HepG2 (cell line): ENCODE data around the gene ZNF274. TPM values are rescaled to one million over a fixed set of nuclear protein-coding genes. Genes with fewer than 3 reads are reported as not detected.

Source experiments
- DMAP1 ChIP-seq: IDR thresholded peaks from 2 replicates; pipeline ENCODE4 v1.6.1; 2016
- FOSL2 ChIP-seq: sonication (generic); formaldehyde crosslinking; IDR thresholded peaks from 2 replicates; pipeline ENCODE4 v1.4.0; 2020; ENCODE audit warnings: missing genetic modification reagents
- FOXJ3 ChIP-seq: sonication (generic); formaldehyde crosslinking; IDR thresholded peaks from 2 replicates; pipeline ENCODE4 v1.4.0; 2020; ENCODE audit warnings: missing genetic modification reagents, mild to moderate bottlenecking, borderline replicate concordance
- GABPA ChIP-seq, 2 experiments: IDR thresholded peaks; 2 replicates each; pipeline ENCODE4 v1.6.1; 2011 to 2016; ENCODE audit warnings: low read depth in 2 of 2, low read length in 1 of 2, missing biosample characterization in 1 of 2, missing genetic modification characterization in 1 of 2
- GABPB1 ChIP-seq: IDR thresholded peaks from 2 replicates; pipeline ENCODE4 v1.6.1; 2016; ENCODE audit warnings: mild to moderate bottlenecking, missing genetic modification reagents, moderate library complexity, missing compliant biosample characterization
- GATA4 ChIP-seq: sonication (generic); IDR thresholded peaks from 2 replicates; pipeline ENCODE4 v1.6.1; 2016; ENCODE audit warnings: antibody characterized with exemption, low read depth, borderline replicate concordance
- HNRNPLL ChIP-seq: fragments of 200-400 bp; formaldehyde crosslinking; IDR thresholded peaks from 2 replicates; pipeline ENCODE4 v1.6.1; 2017; ENCODE audit warnings: mild to moderate bottlenecking, low read depth, low read length; ENCODE audit not compliant: poor library complexity, severe bottlenecking
- HNRNPUL1 ChIP-seq: fragments of 200-400 bp; formaldehyde crosslinking; IDR thresholded peaks from 2 replicates; pipeline ENCODE4 v1.6.1; 2017; ENCODE audit warnings: low read depth, mild to moderate bottlenecking, low read length, moderate library complexity
- KDM2A ChIP-seq: sonication (generic); formaldehyde crosslinking; IDR thresholded peaks from 2 replicates; pipeline ENCODE4 v1.4.0; 2020; ENCODE audit warnings: low read depth, missing genetic modification reagents, borderline replicate concordance
- MAFF ChIP-seq: IDR thresholded peaks from 2 replicates; pipeline ENCODE4 v1.6.1; 2011; ENCODE audit warnings: low read depth, low read length, improper control_type of control experiment
- MLXIP ChIP-seq: sonication (generic); formaldehyde crosslinking; IDR thresholded peaks from 2 replicates; pipeline ENCODE4 v1.9.0; 2021; ENCODE audit warnings: missing genetic modification reagents, borderline replicate concordance
- NFYC ChIP-seq: IDR thresholded peaks from 2 replicates; pipeline ENCODE4 v1.6.1; 2016; ENCODE audit warnings: missing genetic modification reagents, missing compliant biosample characterization
- NPAS2 ChIP-seq: sonication (generic); formaldehyde crosslinking; IDR thresholded peaks from 2 replicates; pipeline ENCODE4 v1.8.0; 2022; ENCODE audit warnings: mild to moderate bottlenecking, missing genetic modification reagents, borderline replicate concordance
- SAP130 ChIP-seq: IDR thresholded peaks from 2 replicates; pipeline ENCODE4 v1.6.1; 2016; ENCODE audit warnings: low read depth
- SRY ChIP-seq: sonication (generic); formaldehyde crosslinking; IDR thresholded peaks from 2 replicates; pipeline ENCODE4 v1.8.0; 2022; ENCODE audit warnings: mild to moderate bottlenecking, missing genetic modification reagents
- ZNF256 ChIP-seq: sonication (generic); formaldehyde crosslinking; conservative IDR thresholded peaks from 2 replicates; pipeline ENCODE4 v1.4.0; 2020; ENCODE audit warnings: missing genetic modification reagents
- ZNF639 ChIP-seq: conservative IDR thresholded peaks from 2 replicates; pipeline ENCODE4 v1.6.1; 2018; ENCODE audit warnings: missing genetic modification reagents
- ZNF790 ChIP-seq: sonication (generic); formaldehyde crosslinking; IDR thresholded peaks from 2 replicates; pipeline ENCODE4 v1.8.0; 2022; ENCODE audit warnings: missing genetic modification reagents, mild to moderate bottlenecking, borderline replicate concordance
- polyA plus RNA-seq, 8 experiments: library from polyadenylated mRNA; depleted of rRNA in 3 of 8; stranded (reverse) in 7 of 8; unstranded in 1 of 8; fragments of >200 nt; fragmentation: Illumina TruSeq in 4 of 8; extraction: Trizol in 4 of 8; gene quantifications; 2 replicates each; pipeline versions ENCODE4 v1.2.1 to v1.2.3, GENCODE V29; 2011 to 2016; ENCODE audit warnings: low read depth in 4 of 8, missing spikeins in 1 of 8, mixed read lengths in 1 of 8; ENCODE audit not compliant: insufficient read depth in 1 of 8
- total RNA-seq, 5 experiments: library from RNA; depleted of rRNA; stranded (reverse); fragments of >200 nt; fragmentation: Illumina TruSeq; extraction: Trizol; gene quantifications; 2 replicates each; pipeline ENCODE4 v1.2.3, GENCODE V29; 2016; ENCODE audit warnings: low read depth in 1 of 5
- TF ChIP-seq, protein P1 (sequence below): sonication (generic); formaldehyde crosslinking; conservative IDR thresholded peaks from 2 replicates; pipeline ENCODE4 v1.4.0; 2020; ENCODE audit warnings: missing genetic modification reagents
- TF ChIP-seq, protein P2 (sequence below): sonication (generic); formaldehyde crosslinking; IDR thresholded peaks from 2 replicates; pipeline ENCODE4 v1.4.0; 2020; ENCODE audit warnings: missing genetic modification reagents, borderline replicate concordance

ZNF274 gene
- total and polyA plus RNA-seq, 2 of the 13 experiments (the other 11 are each of a cell fraction or from before 2014, with no cell fraction given): 16.1 to 23.0 TPM

DNA sequence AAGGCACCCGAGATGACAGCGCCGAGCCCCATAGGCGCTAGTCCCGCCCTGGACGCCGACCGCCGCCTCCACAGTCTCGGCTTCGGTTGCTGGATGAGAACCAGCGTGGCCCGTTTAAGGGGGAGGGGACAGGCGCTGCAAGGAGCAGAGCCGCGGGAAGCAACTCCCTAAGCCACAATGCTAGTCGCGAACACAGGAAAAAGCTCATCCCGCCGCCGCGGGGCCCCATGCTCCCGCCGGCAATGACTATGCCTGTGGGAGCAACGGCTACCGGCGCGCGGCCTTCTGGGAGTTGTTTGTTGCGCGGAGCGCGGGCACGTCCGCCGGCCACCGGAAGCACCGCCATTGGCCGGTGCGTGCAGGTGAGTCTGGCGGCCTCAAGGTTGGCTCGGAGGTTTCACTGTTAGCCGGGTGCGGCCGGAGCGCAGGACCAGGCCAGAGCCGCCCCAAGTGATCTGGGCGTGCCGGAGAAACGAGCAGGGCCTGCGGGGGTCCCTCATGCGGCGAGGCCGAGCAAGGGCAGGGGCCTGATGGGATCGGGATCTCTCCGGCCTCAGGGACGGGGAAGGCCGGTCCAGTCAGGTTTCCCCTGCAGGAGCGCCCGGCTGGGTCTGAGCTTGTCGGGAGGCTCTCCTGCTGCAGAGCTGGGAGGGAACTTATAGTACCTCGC, 45.9 kb downstream of the ZNF274 start, which contains the start of gene ZNF544 (continued):
- TF ChIP-seq MLXIP (CRISPR knock-in tag): 0 out of 2 replicates have a peak, but pooled peaks have one; percentile 14
- 0 out of 2 replicates have a peak, but pooled peaks have one; percentile 35 for TF ChIP-seq ZNF256
- TF ChIP-seq FOSL2 (CRISPR knock-in tag): peak; percentile 43; the same call in 1 of the 2 replicates
- TF ChIP-seq MAFF: no peak
- peak; percentile 77 for TF ChIP-seq GABPA (IDR thresholded peaks at IDR 0.05; ENCODE audit: low read depth, low read length)
- TF ChIP-seq GABPA (CRISPR knock-in tag; IDR thresholded peaks at IDR 0.05; ENCODE audit: low read depth): peak; percentile 88
- no peak for TF ChIP-seq NPAS2 (CRISPR knock-in tag)
- 0 out of 2 replicates have a peak, but pooled peaks have one; percentile 29 for TF ChIP-seq NFYC (CRISPR knock-in tag)
- no peak for TF ChIP-seq HNRNPUL1
- TF ChIP-seq GATA4: no peak
- TF ChIP-seq KDM2A: peak; percentile 53; the same call in 1 of the 2 replicates
- TF ChIP-seq, protein P1, sequence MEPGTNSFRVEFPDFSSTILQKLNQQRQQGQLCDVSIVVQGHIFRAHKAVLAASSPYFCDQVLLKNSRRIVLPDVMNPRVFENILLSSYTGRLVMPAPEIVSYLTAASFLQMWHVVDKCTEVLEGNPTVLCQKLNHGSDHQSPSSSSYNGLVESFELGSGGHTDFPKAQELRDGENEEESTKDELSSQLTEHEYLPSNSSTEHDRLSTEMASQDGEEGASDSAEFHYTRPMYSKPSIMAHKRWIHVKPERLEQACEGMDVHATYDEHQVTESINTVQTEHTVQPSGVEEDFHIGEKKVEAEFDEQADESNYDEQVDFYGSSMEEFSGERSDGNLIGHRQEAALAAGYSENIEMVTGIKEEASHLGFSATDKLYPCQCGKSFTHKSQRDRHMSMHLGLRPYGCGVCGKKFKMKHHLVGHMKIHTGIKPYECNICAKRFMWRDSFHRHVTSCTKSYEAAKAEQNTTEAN: peak; percentile 53; the same call in 1 of the 2 replicates
- peak; percentile 51 for TF ChIP-seq HNRNPLL
- TF ChIP-seq DMAP1 (CRISPR knock-in tag): peak; percentile 74
- no peak for TF ChIP-seq ZNF790 (CRISPR knock-in tag)
- TF ChIP-seq SAP130 (CRISPR knock-in tag): peak; percentile 77
- TF ChIP-seq ZNF639 (CRISPR knock-in tag): peak; percentile 41; the same call in 1 of the 2 replicates
- no peak for TF ChIP-seq FOXJ3 (CRISPR knock-in tag)
- TF ChIP-seq, protein P2, sequence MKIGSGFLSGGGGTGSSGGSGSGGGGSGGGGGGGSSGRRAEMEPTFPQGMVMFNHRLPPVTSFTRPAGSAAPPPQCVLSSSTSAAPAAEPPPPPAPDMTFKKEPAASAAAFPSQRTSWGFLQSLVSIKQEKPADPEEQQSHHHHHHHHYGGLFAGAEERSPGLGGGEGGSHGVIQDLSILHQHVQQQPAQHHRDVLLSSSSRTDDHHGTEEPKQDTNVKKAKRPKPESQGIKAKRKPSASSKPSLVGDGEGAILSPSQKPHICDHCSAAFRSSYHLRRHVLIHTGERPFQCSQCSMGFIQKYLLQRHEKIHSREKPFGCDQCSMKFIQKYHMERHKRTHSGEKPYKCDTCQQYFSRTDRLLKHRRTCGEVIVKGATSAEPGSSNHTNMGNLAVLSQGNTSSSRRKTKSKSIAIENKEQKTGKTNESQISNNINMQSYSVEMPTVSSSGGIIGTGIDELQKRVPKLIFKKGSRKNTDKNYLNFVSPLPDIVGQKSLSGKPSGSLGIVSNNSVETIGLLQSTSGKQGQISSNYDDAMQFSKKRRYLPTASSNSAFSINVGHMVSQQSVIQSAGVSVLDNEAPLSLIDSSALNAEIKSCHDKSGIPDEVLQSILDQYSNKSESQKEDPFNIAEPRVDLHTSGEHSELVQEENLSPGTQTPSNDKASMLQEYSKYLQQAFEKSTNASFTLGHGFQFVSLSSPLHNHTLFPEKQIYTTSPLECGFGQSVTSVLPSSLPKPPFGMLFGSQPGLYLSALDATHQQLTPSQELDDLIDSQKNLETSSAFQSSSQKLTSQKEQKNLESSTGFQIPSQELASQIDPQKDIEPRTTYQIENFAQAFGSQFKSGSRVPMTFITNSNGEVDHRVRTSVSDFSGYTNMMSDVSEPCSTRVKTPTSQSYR: 0 out of 2 replicates have a peak, but pooled peaks have one; percentile 20
- peak; percentile 66; the same call in 1 of the 2 replicates for TF ChIP-seq SRY (CRISPR knock-in tag)
- TF ChIP-seq GABPB1: peak; percentile 96
